ENCODE measurements around the gene LCOR.

DNA sequence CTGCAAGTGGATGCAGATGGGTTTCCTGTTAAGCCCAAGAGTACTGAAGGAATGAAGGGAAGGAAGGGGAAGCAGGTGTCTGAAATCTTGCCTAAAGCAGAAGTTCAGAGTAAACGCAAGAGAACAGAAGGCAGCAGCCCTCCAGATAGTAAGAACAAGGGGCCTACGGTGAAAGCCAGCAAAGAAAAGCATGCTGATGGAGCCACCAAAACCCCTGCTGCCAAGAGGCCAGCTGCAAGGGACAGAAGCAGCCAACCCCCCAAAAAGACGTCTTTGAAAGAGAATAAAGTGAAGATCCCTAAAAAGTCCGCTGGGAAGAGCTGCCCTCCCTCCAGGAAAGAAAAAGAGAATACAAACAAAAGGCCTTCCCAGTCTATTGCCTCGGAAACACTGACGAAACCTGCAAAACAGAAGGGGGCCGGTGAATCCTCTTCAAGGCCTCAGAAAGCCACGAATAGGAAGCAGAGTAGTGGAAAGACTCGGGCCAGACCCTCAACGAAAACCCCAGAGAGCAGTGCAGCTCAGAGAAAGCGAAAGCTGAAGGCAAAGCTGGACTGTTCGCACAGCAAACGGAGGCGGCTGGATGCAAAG lies 152.5 kb downstream of the LCOR start:
- TF ChIP-seq, protein P1, sequence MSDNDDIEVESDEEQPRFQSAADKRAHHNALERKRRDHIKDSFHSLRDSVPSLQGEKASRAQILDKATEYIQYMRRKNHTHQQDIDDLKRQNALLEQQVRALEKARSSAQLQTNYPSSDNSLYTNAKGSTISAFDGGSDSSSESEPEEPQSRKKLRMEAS (CRISPR knock-in tag; IDR thresholded peaks at IDR 0.05), result no peak
- TF ChIP-seq ZNF263 (CRISPR knock-in tag; IDR thresholded peaks at IDR 0.05; ENCODE audit: low read depth), result no peak
- TF ChIP-seq, protein P2, sequence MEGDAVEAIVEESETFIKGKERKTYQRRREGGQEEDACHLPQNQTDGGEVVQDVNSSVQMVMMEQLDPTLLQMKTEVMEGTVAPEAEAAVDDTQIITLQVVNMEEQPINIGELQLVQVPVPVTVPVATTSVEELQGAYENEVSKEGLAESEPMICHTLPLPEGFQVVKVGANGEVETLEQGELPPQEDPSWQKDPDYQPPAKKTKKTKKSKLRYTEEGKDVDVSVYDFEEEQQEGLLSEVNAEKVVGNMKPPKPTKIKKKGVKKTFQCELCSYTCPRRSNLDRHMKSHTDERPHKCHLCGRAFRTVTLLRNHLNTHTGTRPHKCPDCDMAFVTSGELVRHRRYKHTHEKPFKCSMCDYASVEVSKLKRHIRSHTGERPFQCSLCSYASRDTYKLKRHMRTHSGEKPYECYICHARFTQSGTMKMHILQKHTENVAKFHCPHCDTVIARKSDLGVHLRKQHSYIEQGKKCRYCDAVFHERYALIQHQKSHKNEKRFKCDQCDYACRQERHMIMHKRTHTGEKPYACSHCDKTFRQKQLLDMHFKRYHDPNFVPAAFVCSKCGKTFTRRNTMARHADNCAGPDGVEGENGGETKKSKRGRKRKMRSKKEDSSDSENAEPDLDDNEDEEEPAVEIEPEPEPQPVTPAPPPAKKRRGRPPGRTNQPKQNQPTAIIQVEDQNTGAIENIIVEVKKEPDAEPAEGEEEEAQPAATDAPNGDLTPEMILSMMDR (IDR thresholded peaks at IDR 0.05), result no peak
- TF ChIP-seq, protein P3, sequence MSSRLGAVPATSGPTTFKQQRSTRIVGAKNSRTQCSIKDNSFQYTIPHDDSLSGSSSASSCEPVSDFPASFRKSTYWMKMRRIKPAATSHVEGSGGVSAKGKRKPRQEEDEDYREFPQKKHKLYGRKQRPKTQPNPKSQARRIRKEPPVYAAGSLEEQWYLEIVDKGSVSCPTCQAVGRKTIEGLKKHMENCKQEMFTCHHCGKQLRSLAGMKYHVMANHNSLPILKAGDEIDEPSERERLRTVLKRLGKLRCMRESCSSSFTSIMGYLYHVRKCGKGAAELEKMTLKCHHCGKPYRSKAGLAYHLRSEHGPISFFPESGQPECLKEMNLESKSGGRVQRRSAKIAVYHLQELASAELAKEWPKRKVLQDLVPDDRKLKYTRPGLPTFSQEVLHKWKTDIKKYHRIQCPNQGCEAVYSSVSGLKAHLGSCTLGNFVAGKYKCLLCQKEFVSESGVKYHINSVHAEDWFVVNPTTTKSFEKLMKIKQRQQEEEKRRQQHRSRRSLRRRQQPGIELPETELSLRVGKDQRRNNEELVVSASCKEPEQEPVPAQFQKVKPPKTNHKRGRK (CRISPR knock-in tag; IDR thresholded peaks at IDR 0.05; ENCODE audit: borderline replicate concordance), result no peak
- no peak for TF ChIP-seq ZNF219 (CRISPR knock-in tag; IDR thresholded peaks at IDR 0.05; ENCODE audit: borderline replicate concordance)
- TF ChIP-seq SMAD3 (CRISPR knock-in tag; IDR thresholded peaks at IDR 0.05; ENCODE audit: borderline replicate concordance), result no peak
- TF ChIP-seq, protein P4, sequence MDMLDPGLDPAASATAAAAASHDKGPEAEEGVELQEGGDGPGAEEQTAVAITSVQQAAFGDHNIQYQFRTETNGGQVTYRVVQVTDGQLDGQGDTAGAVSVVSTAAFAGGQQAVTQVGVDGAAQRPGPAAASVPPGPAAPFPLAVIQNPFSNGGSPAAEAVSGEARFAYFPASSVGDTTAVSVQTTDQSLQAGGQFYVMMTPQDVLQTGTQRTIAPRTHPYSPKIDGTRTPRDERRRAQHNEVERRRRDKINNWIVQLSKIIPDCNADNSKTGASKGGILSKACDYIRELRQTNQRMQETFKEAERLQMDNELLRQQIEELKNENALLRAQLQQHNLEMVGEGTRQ (CRISPR knock-in tag; IDR thresholded peaks at IDR 0.05), result no peak
- TF ChIP-seq ATF1 (CRISPR knock-in tag; IDR thresholded peaks at IDR 0.05), result no peak
- TF ChIP-seq ETV6 (CRISPR knock-in tag; IDR thresholded peaks at IDR 0.05), result no peak
- TF ChIP-seq FOXJ3 (CRISPR knock-in tag; IDR thresholded peaks at IDR 0.05; ENCODE audit: borderline replicate concordance), result no peak
- TF ChIP-seq IRF2 (CRISPR knock-in tag; IDR thresholded peaks at IDR 0.05; ENCODE audit: borderline replicate concordance, low read depth), result no peak
- no peak for TF ChIP-seq ZNF121 (CRISPR knock-in tag; IDR thresholded peaks at IDR 0.05)
